BE2C (cell line): Measurements from ENCODE around the gene FARP1.
"Not testable (repeated sequence)": the region's sequence is repeated elsewhere in the genome, so short reads cannot be mapped to it uniquely, and the experiment has no call there.

Experiments used
- DNase-seq: peaks from one replicate; pipeline ENCODE4 v3.0.0-alpha.2; 2020
- H3K27me3 ChIP-seq: fragments of 250-450 bp; sonication (Bioruptor Pico); 2 replicates; pipeline ENCODE4 v1.5.1; 2020; ENCODE audit warnings: mild to moderate bottlenecking
- H3K36me3 ChIP-seq: fragments of 250-450 bp; sonication (Bioruptor Pico); 2 replicates; pipeline ENCODE4 v1.5.1; 2020; ENCODE audit warnings: mild to moderate bottlenecking
- H3K4me1 ChIP-seq: fragments of 250-450 bp; sonication (Bioruptor Pico); 2 replicates; pipeline ENCODE4 v1.5.1; 2020
- H3K4me3 ChIP-seq: 2 replicates; pipeline ENCODE4 v1.5.1; 2011; ENCODE audit warnings: low read depth, low read length
- H3K9me3 ChIP-seq: fragments of 250-450 bp; sonication (Bioruptor Pico); 2 replicates; pipeline ENCODE4 v1.5.1; 2020
- TF ChIP-seq, protein P1 (sequence below): IDR thresholded peaks from 2 replicates; pipeline ENCODE4 v1.5.1; 2012; ENCODE audit warnings: mild to moderate bottlenecking, low read depth, low read length

FARP1 gene

DNA sequence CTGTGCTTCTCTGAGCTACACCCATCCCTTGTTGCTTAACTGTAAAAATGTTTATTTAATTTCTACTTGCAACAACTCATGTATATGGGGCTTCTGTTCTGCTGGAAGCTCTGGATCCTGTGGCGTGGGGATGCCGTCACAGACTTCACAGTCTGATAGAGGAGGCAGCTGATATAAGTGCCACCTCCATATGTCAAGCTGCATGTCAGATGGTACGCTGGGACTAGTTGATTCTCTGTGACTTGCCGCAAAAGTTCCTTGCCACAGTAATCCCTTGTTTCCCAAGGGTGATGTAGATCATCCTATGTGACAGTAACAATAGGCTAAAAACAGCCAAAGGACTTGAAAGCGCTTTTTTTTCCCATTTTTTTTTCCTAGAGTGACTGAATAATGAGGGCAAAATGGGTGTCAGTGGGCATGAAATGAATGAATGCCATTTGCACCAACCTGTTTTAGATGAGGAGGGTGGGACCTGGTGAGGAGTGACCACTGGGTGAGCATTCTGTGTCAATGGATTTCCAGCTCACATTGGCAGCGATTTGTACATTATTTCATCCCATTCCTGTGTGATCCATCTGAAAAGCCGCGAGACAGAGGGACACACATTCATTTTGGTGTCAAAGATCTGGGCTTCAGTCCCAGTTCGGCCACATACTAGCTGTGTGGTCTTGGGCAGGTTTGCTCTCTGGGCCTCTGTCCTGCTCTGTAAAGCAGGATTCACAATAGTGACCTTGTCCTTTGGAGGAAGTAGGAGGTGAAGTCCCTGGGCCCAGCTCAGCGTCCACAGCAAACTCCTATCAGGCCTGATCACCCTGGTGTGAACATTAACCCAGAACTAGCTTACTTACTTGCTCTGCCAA is 123.0 kb downstream of the FARP1 start:
- DNase-seq: no peak
- no peak overlapping the region for H3K4me3 ChIP-seq

GRCh38 chr13:98267080-98267912 is 124.4 kb downstream of the FARP1 start:
- Histone ChIP-seq H3K9me3 (no peaks in the 10 kb centered on the region; the same call in 1 of the 2 replicates), H3K4me1 (peaks cover 7% of the 10 kb centered on the region), H3K36me3 (peaks cover 4% of the 10 kb centered on the region), H3K27me3 (no peaks in the 10 kb centered on the region; the same call in 1 of the 2 replicates), H3K4me3 (no peak overlapping the region)
- TF ChIP-seq, protein P1, sequence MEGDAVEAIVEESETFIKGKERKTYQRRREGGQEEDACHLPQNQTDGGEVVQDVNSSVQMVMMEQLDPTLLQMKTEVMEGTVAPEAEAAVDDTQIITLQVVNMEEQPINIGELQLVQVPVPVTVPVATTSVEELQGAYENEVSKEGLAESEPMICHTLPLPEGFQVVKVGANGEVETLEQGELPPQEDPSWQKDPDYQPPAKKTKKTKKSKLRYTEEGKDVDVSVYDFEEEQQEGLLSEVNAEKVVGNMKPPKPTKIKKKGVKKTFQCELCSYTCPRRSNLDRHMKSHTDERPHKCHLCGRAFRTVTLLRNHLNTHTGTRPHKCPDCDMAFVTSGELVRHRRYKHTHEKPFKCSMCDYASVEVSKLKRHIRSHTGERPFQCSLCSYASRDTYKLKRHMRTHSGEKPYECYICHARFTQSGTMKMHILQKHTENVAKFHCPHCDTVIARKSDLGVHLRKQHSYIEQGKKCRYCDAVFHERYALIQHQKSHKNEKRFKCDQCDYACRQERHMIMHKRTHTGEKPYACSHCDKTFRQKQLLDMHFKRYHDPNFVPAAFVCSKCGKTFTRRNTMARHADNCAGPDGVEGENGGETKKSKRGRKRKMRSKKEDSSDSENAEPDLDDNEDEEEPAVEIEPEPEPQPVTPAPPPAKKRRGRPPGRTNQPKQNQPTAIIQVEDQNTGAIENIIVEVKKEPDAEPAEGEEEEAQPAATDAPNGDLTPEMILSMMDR: no peak
- DNase-seq: no peak

More for the DNA sequence above, 123.0 kb downstream of the FARP1 start:
- Histone ChIP-seq H3K4me1 (peaks cover 10% of the 10 kb centered on the region), H3K27me3 (no peaks in the 10 kb centered on the region; the same call in 1 of the 2 replicates), H3K9me3 (no peaks in the 10 kb centered on the region; the same call in 1 of the 2 replicates), H3K36me3 (peaks cover under 1% of the 10 kb centered on the region)
- TF ChIP-seq, protein P1: no peak

GRCh38 chr13:98269386-98269785 is 126.5 kb downstream of the FARP1 start:
- H3K36me3 ChIP-seq: peaks cover 4% of the 10 kb centered on the region
- H3K4me3 ChIP-seq: no peak overlapping the region
- H3K9me3 ChIP-seq: no peaks in the 10 kb centered on the region; the same call in 1 of the 2 replicates
- no peak for DNase-seq
- H3K4me1 ChIP-seq: peaks cover 25% of the 10 kb centered on the region
- TF ChIP-seq, protein P1: no peak
- no peaks in the 10 kb centered on the region; the same call in 1 of the 2 replicates for H3K27me3 ChIP-seq

GRCh38 chr13:98270819-98271218 is 127.9 kb downstream of the FARP1 start:
- Histone ChIP-seq H3K9me3 (no peaks in the 10 kb centered on the region; the same call in 1 of the 2 replicates), H3K4me3 (no peak overlapping the region), H3K4me1 (peaks cover 32% of the 10 kb centered on the region), H3K27me3 (no peaks in the 10 kb centered on the region; the same call in 1 of the 2 replicates), H3K36me3 (peaks cover 4% of the 10 kb centered on the region)
- DNase-seq: no peak
- TF ChIP-seq, protein P1: no peak

DNA sequence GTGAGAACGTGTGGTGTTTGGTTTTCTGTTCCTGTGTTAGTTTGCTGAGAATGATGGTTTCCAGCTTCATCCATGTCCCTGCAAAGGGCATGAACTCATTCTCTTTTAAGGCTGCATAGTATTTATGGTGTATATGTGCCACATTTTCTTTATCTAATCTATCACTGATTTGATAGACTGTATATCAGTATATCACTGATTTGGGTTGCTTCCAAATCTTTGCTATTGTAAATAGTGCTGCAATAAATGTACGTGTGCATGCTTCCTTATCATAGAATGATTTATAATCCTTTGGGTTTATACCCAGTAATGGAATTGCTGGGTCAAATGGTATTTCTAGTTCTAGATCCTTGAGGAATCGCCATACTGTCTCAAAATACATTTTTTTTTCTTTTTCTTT is 128.8 kb downstream of the FARP1 start:
- not testable (repeated sequence) for DNase-seq, H3K4me3 ChIP-seq, H3K9me3 ChIP-seq

DNA sequence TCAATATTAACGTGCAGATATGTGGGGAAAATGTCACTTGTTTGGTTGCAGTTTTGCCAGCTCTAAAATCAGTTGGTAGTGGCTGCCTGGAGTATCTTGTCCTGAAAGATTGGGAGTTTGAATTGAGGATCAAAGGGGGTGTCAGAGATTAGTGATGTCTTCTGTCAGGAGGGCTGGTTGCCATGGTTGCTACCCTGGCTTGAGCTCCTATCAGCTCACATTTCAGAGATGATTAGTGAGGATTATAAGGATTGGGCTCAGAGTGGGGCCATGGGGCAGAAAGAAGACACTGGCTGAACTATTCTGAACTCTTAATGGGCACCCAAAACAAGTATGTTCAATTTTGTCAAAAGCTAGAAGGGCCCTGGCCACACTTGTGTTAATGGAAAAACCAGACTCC is 129.7 kb downstream of the FARP1 start:
- TF ChIP-seq, protein P1: no peak

More for the DNA sequence above, 128.8 kb downstream of the FARP1 start:
- H3K36me3 ChIP-seq, H3K27me3 ChIP-seq: not testable (repeated sequence)
- peaks cover 37% of the 10 kb centered on the region for H3K4me1 ChIP-seq

More for the DNA sequence above, 129.7 kb downstream of the FARP1 start:
- no peak for DNase-seq
- H3K9me3 ChIP-seq: no peaks in the 10 kb centered on the region
- H3K27me3 ChIP-seq: no peaks in the 10 kb centered on the region; the same call in 1 of the 2 replicates
- no peak overlapping the region for H3K4me3 ChIP-seq
- H3K36me3 ChIP-seq: peaks cover 4% of the 10 kb centered on the region
- peaks cover 38% of the 10 kb centered on the region for H3K4me1 ChIP-seq
